ENCODE results near the gene KIAA0753.
"Not testable (repeated sequence)": the region's sequence is repeated elsewhere in the genome, so short reads cannot be mapped to it uniquely, and the experiment has no call there.

Gene KIAA0753

GRCh38 chr17:6573982-6574686 lies 66.4 kb downstream of the KIAA0753 start:
- no peak for DNase-seq (ENCODE audit: insufficient read length, low spot score)

GRCh38 chr17:6573495-6573894 lies 67.0 kb downstream of the KIAA0753 start:
- FAIRE-seq; DNase-seq (ENCODE audit: insufficient read length, low spot score): not testable (repeated sequence)

More at GRCh38 chr17:6573982-6574686, 66.4 kb downstream of the KIAA0753 start:
- no peak for FAIRE-seq

GRCh38 chr17:6572972-6573370 lies 67.5 kb downstream of the KIAA0753 start:
- DNase-seq (ENCODE audit: insufficient read length, low spot score) (no peak), FAIRE-seq (no peak)

- DNase-seq (ENCODE audit: insufficient read length, low spot score), result no peak
- FAIRE-seq, result no peak
Observed at GRCh38 chr17:6571452-6571781, 69.1 kb downstream of the KIAA0753 start.

- FAIRE-seq (no peak), DNase-seq (ENCODE audit: insufficient read length, low spot score) (no peak)
Observed at GRCh38 chr17:6570731-6571451, 69.6 kb downstream of the KIAA0753 start.

GRCh38 chr17:6569370-6570285 lies 70.9 kb downstream of the KIAA0753 start:
- DNase-seq (ENCODE audit: insufficient read length, low spot score) (no peak), FAIRE-seq (no peak)

- FAIRE-seq, result no peak
- no peak for DNase-seq (ENCODE audit: insufficient read length, low spot score)
Observed at GRCh38 chr17:6568184-6568758, 72.2 kb downstream of the KIAA0753 start.

GRCh38 chr17:6567528-6568183 lies 72.9 kb downstream of the KIAA0753 start:
- FAIRE-seq (no peak), DNase-seq (ENCODE audit: insufficient read length, low spot score) (no peak)

GRCh38 chr17:6561446-6561845 lies 79.1 kb downstream of the KIAA0753 start:
- DNase-seq (ENCODE audit: insufficient read length, low spot score) (no peak), FAIRE-seq (no peak)

- FAIRE-seq, result no peak
- no peak for DNase-seq (ENCODE audit: insufficient read length, low spot score)
Observed at GRCh38 chr17:6560496-6560895, 80.0 kb downstream of the KIAA0753 start.

GRCh38 chr17:6559753-6560215 lies 80.7 kb downstream of the KIAA0753 start:
- DNase-seq (ENCODE audit: insufficient read length, low spot score) (no peak), FAIRE-seq (no peak)

- DNase-seq (ENCODE audit: insufficient read length, low spot score), result no peak
- no peak for FAIRE-seq
Observed at GRCh38 chr17:6558932-6559752, 81.4 kb downstream of the KIAA0753 start.

- FAIRE-seq, result no peak
Observed at GRCh38 chr17:6558276-6558675, 82.2 kb downstream of the KIAA0753 start.

GRCh38 chr17:6557040-6557438 lies 83.5 kb downstream of the KIAA0753 start:
- no peak for DNase-seq (ENCODE audit: insufficient read length, low spot score)
- no peak for FAIRE-seq

More at GRCh38 chr17:6558276-6558675, 82.2 kb downstream of the KIAA0753 start:
- no peak for DNase-seq (ENCODE audit: insufficient read length, low spot score)

- no peak for DNase-seq (ENCODE audit: insufficient read length, low spot score)
- FAIRE-seq, result no peak
Observed at GRCh38 chr17:6556121-6557039, 84.1 kb downstream of the KIAA0753 start, which contains the start of gene PITPNM3. Gene PITPNM3 (minus strand): TSS chr17:6556555. CDS start chr17:6556406, 149 bp downstream.

- DNase-seq (ENCODE audit: insufficient read length, low spot score), result no peak
- no peak for FAIRE-seq
Observed at GRCh38 chr17:6555331-6556120, 85.0 kb downstream of the KIAA0753 start.

- FAIRE-seq (no peak), DNase-seq (ENCODE audit: insufficient read length, low spot score) (no peak)
Observed at GRCh38 chr17:6554871-6555330, 85.6 kb downstream of the KIAA0753 start.

Measured in GM19239 (cell line).